Activated CD8-positive, alpha-beta memory T cell treated with anti-CD3 and anti-CD28 coated beads, Interleukin-2, amount 50 U/mL, for 24 hours (primary cell): ENCODE data around the gene MAPKAPK2.
A peak's percentile ranks its signal among the peaks of the same experiment; 100 is the strongest.

Experiments
- DNase-seq: peaks from one replicate; pipeline ENCODE4 v3.0.0-alpha.2; 2020; ENCODE audit errors: extremely low read depth

Gene MAPKAPK2

GRCh38 chr1:206703661-206704060, 19.0 kb downstream of the MAPKAPK2 start:
- DNase-seq, result no peak

- DNase-seq, result no peak
Observed at GRCh38 chr1:206704226-206704625, 19.5 kb downstream of the MAPKAPK2 start.

- no peak for DNase-seq
Observed at GRCh38 chr1:206705191-206705590, 20.5 kb downstream of the MAPKAPK2 start.

- no peak for DNase-seq
Observed at GRCh38 chr1:206705726-206706297, 21.1 kb downstream of the MAPKAPK2 start.

- DNase-seq, result peak; percentile 47
Observed at GRCh38 chr1:206706298-206706791, 21.6 kb downstream of the MAPKAPK2 start.

GRCh38 chr1:206706806-206707366, 22.2 kb downstream of the MAPKAPK2 start:
- DNase-seq, result no peak

- no peak for DNase-seq
Observed at GRCh38 chr1:206708058-206708457, 23.4 kb downstream of the MAPKAPK2 start.

GRCh38 chr1:206708882-206709281, 24.2 kb downstream of the MAPKAPK2 start:
- no peak for DNase-seq

- DNase-seq, result no peak
Observed at GRCh38 chr1:206709322-206709721, 24.6 kb downstream of the MAPKAPK2 start.

- DNase-seq, result no peak
Observed at GRCh38 chr1:206709772-206710459, 25.2 kb downstream of the MAPKAPK2 start.

GRCh38 chr1:206710460-206710823, 25.7 kb downstream of the MAPKAPK2 start:
- DNase-seq, result no peak

GRCh38 chr1:206713070-206713469, 28.4 kb downstream of the MAPKAPK2 start:
- no peak for DNase-seq

- DNase-seq, result no peak
Observed at GRCh38 chr1:206713910-206714312, 29.2 kb downstream of the MAPKAPK2 start.

- DNase-seq, result no peak
Observed at GRCh38 chr1:206714331-206715058, 29.8 kb downstream of the MAPKAPK2 start.

GRCh38 chr1:206715120-206715519, 30.4 kb downstream of the MAPKAPK2 start:
- DNase-seq, result no peak

GRCh38 chr1:206715552-206716158, 30.9 kb downstream of the MAPKAPK2 start:
- no peak for DNase-seq

GRCh38 chr1:206716159-206716869, 31.6 kb downstream of the MAPKAPK2 start:
- DNase-seq, result no peak

GRCh38 chr1:206716870-206717673, 32.4 kb downstream of the MAPKAPK2 start:
- no peak for DNase-seq

- DNase-seq, result no peak
Observed at GRCh38 chr1:206717674-206717989, 32.9 kb downstream of the MAPKAPK2 start.

- DNase-seq, result no peak
Observed at GRCh38 chr1:206719169-206719839, 34.6 kb downstream of the MAPKAPK2 start.
